ENCODE data around the gene MRPL55. TPM values are rescaled to one million over a fixed set of nuclear protein-coding genes. Genes with fewer than 3 reads are reported as not detected.
A peak's percentile ranks its signal among the peaks of the same experiment; 100 is the strongest.

The MRPL55 gene
- total and polyA plus RNA-seq, 5 donors, result 51.6 to 103 (median 53.1) TPM

- no peak overlapping the region for H3K4me3 ChIP-seq (ENCODE audit: low read length)
- no peaks in the 10 kb centered on the region for H3K9me3 ChIP-seq (ENCODE audit: control insufficient read depth, low read length)
- H3K27ac ChIP-seq (ENCODE audit: low read length), result no peak overlapping the region
- peaks cover 27% of the 10 kb centered on the region for H3K4me1 ChIP-seq (ENCODE audit: control insufficient read depth, insufficient read depth, low read length)
- intact Hi-C loops (cut with DNase I), result no loop called here
- ATAC-seq (no peak), DNase-seq (peak in 1 of 3 donors; percentile 55)
- WGBS, result 90% methylated on average over 18 of the region's 18 CpGs
- no peaks in the 10 kb centered on the region for H3K27me3 ChIP-seq (ENCODE audit: control insufficient read depth, insufficient read depth)
Measured at GRCh38 chr1:228146417-228147150, 37.5 kb upstream of the MRPL55 start.

GRCh38 chr1:228145463-228146416 is 36.6 kb upstream of the MRPL55 start:
- intact Hi-C loops (cut with DNase I), result no loop called here
- H3K9me3 ChIP-seq (ENCODE audit: control insufficient read depth, low read length), result no peaks in the 10 kb centered on the region
- peaks cover 25% of the 10 kb centered on the region for H3K4me1 ChIP-seq (ENCODE audit: control insufficient read depth, insufficient read depth, low read length)
- H3K27me3 ChIP-seq (ENCODE audit: control insufficient read depth, insufficient read depth), result no peaks in the 10 kb centered on the region
- H3K4me3 ChIP-seq (ENCODE audit: low read length), result no peak overlapping the region
- ATAC-seq (no peak), DNase-seq (peak in 1 of 3 donors; percentile 55)
- H3K27ac ChIP-seq (ENCODE audit: low read length), result no peak overlapping the region
- WGBS, result 87% methylated on average over 31 of the region's 31 CpGs

GRCh38 chr1:228144993-228145343 is 35.9 kb upstream of the MRPL55 start:
- Histone ChIP-seq H3K4me3 (ENCODE audit: low read length) (no peak overlapping the region), H3K27ac (ENCODE audit: low read length) (no peak overlapping the region), H3K4me1 (ENCODE audit: control insufficient read depth, insufficient read depth, low read length) (peaks cover 22% of the 10 kb centered on the region), H3K27me3 (ENCODE audit: control insufficient read depth, insufficient read depth) (no peaks in the 10 kb centered on the region), H3K9me3 (ENCODE audit: control insufficient read depth, low read length) (no peaks in the 10 kb centered on the region)
- ATAC-seq, result no peak
- DNase-seq, result no peak
- intact Hi-C loops (cut with DNase I), result no loop called here
- 84% methylated on average over 8 of the region's 8 CpGs for WGBS

- Histone ChIP-seq H3K9me3 (ENCODE audit: control insufficient read depth, low read length) (no peaks in the 10 kb centered on the region), H3K4me3 (ENCODE audit: low read length) (no peak overlapping the region), H3K4me1 (ENCODE audit: control insufficient read depth, insufficient read depth, low read length) (peaks cover 20% of the 10 kb centered on the region), H3K27me3 (ENCODE audit: control insufficient read depth, insufficient read depth) (no peaks in the 10 kb centered on the region), H3K27ac (ENCODE audit: low read length) (no peak overlapping the region)
- intact Hi-C loops (cut with DNase I), result no loop called here
- ATAC-seq, result no peak
- peak in 1 of 3 donors; percentile 56 for DNase-seq
- 80% methylated on average over 16 of the region's 16 CpGs for WGBS
Measured at GRCh38 chr1:228144193-228144992, 35.3 kb upstream of the MRPL55 start.

GRCh38 chr1:228143480-228144192 is 34.5 kb upstream of the MRPL55 start:
- Histone ChIP-seq H3K9me3 (ENCODE audit: control insufficient read depth, low read length) (no peaks in the 10 kb centered on the region), H3K27me3 (ENCODE audit: control insufficient read depth, insufficient read depth) (no peaks in the 10 kb centered on the region), H3K4me3 (ENCODE audit: low read length) (no peak overlapping the region), H3K27ac (ENCODE audit: low read length) (no peak overlapping the region), H3K4me1 (ENCODE audit: control insufficient read depth, insufficient read depth, low read length) (peaks cover 14% of the 10 kb centered on the region)
- intact Hi-C loops (cut with DNase I), result no loop called here
- WGBS, result 86% methylated on average over 12 of the region's 12 CpGs
- ATAC-seq (no peak), DNase-seq (no peak)

- no peak overlapping the region for H3K4me3 ChIP-seq (ENCODE audit: low read length)
- H3K4me1 ChIP-seq (ENCODE audit: control insufficient read depth, insufficient read depth, low read length), result peaks cover 14% of the 10 kb centered on the region
- no peak overlapping the region for H3K27ac ChIP-seq (ENCODE audit: low read length)
- no peak for DNase-seq
- no peaks in the 10 kb centered on the region for H3K27me3 ChIP-seq (ENCODE audit: control insufficient read depth, insufficient read depth)
- no peaks in the 10 kb centered on the region for H3K9me3 ChIP-seq (ENCODE audit: control insufficient read depth, low read length)
- no peak for ATAC-seq
- 79% methylated on average over 11 of the region's 11 CpGs for WGBS
- intact Hi-C loops (cut with DNase I), result no loop called here
Measured at GRCh38 chr1:228142701-228143136, 33.6 kb upstream of the MRPL55 start.

- Histone ChIP-seq H3K9me3 (ENCODE audit: control insufficient read depth, low read length) (no peaks in the 10 kb centered on the region), H3K27ac (ENCODE audit: low read length) (peak overlapping the region; percentile 83), H3K4me3 (ENCODE audit: low read length) (no peak overlapping the region), H3K27me3 (ENCODE audit: control insufficient read depth, insufficient read depth) (no peaks in the 10 kb centered on the region), H3K4me1 (ENCODE audit: control insufficient read depth, insufficient read depth, low read length) (peaks cover 14% of the 10 kb centered on the region)
- DNase-seq (peak in 2 of 3 donors; percentile 50 to 58), ATAC-seq (no peak)
- intact Hi-C loops (cut with DNase I), result no loop called here
- WGBS, result 76% methylated on average over 16 of the region's 16 CpGs
Measured at GRCh38 chr1:228142155-228142691, 33.1 kb upstream of the MRPL55 start.

GRCh38 chr1:228141226-228142044 is 32.3 kb upstream of the MRPL55 start:
- H3K4me1 ChIP-seq (ENCODE audit: control insufficient read depth, insufficient read depth, low read length), result peaks cover 14% of the 10 kb centered on the region
- DNase-seq, result peak; percentile 79 to 88 (median 87)
- peak overlapping the region; percentile 72 for H3K4me3 ChIP-seq (ENCODE audit: low read length)
- peak overlapping the region; percentile 83 for H3K27ac ChIP-seq (ENCODE audit: low read length)
- intact Hi-C loops (cut with DNase I), result loop anchor here in 1 of 4 donors (2.0 kb wide), 1 partner anchor 21 kb away; no protein-coding TSS in a partner anchor
- ATAC-seq, result peak in 1 of 2 donors; percentile 0
- WGBS, result 27% methylated on average over 27 of the region's 27 CpGs
- no peaks in the 10 kb centered on the region for H3K9me3 ChIP-seq (ENCODE audit: control insufficient read depth, low read length)
- no peaks in the 10 kb centered on the region for H3K27me3 ChIP-seq (ENCODE audit: control insufficient read depth, insufficient read depth)

GRCh38 chr1:228140724-228141225 is 31.7 kb upstream of the MRPL55 start:
- H3K4me3 ChIP-seq (ENCODE audit: low read length), result peak overlapping the region; percentile 72
- H3K9me3 ChIP-seq (ENCODE audit: control insufficient read depth, low read length), result no peaks in the 10 kb centered on the region
- H3K27ac ChIP-seq (ENCODE audit: low read length), result peak overlapping the region; percentile 83
- H3K4me1 ChIP-seq (ENCODE audit: control insufficient read depth, insufficient read depth, low read length), result peaks cover 14% of the 10 kb centered on the region
- ATAC-seq (no peak), DNase-seq (no peak)
- intact Hi-C loops (cut with DNase I), result loop anchor here in 1 of 4 donors (2.0 kb wide), 1 partner anchor 22 kb away; no protein-coding TSS in a partner anchor
- WGBS, result 5% methylated on average over 25 of the region's 25 CpGs
- no peaks in the 10 kb centered on the region for H3K27me3 ChIP-seq (ENCODE audit: control insufficient read depth, insufficient read depth)

All from right cardiac atrium (tissue), 5 donors.